Keratinocyte (primary cell): ENCODE measurements around the gene MARCHF11. TPM values are rescaled to one million over a fixed set of nuclear protein-coding genes. Genes with fewer than 3 reads are reported as not detected.

Experiments
- DNase-seq: peaks from one replicate; pipeline ENCODE4 v3.0.0-alpha.2; 2011; ENCODE audit warnings: low read depth, missing footprints, low spot score
- FAIRE-seq: peaks from 2 replicates; lab custom pipeline; 2011; peaks lifted over from hg19 to GRCh38; lab: Jason Lieb, UNC
- H2AFZ ChIP-seq: 2 replicates; pipeline ENCODE4 v1.6.0; 2012; ENCODE audit warnings: low read length, control low read depth, inconsistent platforms; ENCODE audit not compliant: control insufficient read depth
- H3K27ac ChIP-seq: 2 replicates; pipeline ENCODE4 v1.5.1; 2011; ENCODE audit warnings: low read length; ENCODE audit not compliant: control insufficient read depth, insufficient read depth
- H3K27me3 ChIP-seq: 3 replicates; pipeline ENCODE4 v1.6.0; 2011; ENCODE audit warnings: low read length; ENCODE audit not compliant: control insufficient read depth, insufficient read depth; ENCODE audit errors: extremely low read depth
- H3K36me3 ChIP-seq, 2 experiments: 2 replicates in 1 of 2; 3 replicates in 1 of 2; pipeline ENCODE4 v1.5.1; 2011; ENCODE audit warnings: low read length in 2 of 2, mild to moderate bottlenecking in 1 of 2; ENCODE audit not compliant: control insufficient read depth in 2 of 2, insufficient read depth in 2 of 2; ENCODE audit errors: extremely low read depth in 1 of 2
- H3K4me1 ChIP-seq: 3 replicates; pipeline ENCODE4 v1.5.1; 2011; ENCODE audit warnings: low read length; ENCODE audit not compliant: control insufficient read depth, insufficient read depth; ENCODE audit errors: extremely low read depth
- H3K4me2 ChIP-seq: 3 replicates; pipeline ENCODE4 v1.6.0; 2011; ENCODE audit warnings: low read depth, low read length; ENCODE audit not compliant: control insufficient read depth, insufficient read depth; ENCODE audit errors: extremely low read depth
- H3K4me3 ChIP-seq, 3 experiments: fragments of 200-600 bp in 1 of 3; sonication (generic) in 1 of 3; 2 replicates in 2 of 3; 3 replicates in 1 of 3; pipeline ENCODE4 v1.5.1; 2011 to 2016; ENCODE audit warnings: low read length in 3 of 3, mild to moderate bottlenecking in 3 of 3, control low read depth in 2 of 3, inconsistent platforms in 1 of 3, low read depth in 1 of 3, mixed read lengths in 1 of 3, mixed run types in 1 of 3, moderate library complexity in 1 of 3; ENCODE audit not compliant: control insufficient read depth in 2 of 3, insufficient read depth in 2 of 3; ENCODE audit errors: extremely low read depth in 1 of 3
- H3K79me2 ChIP-seq: 2 replicates; pipeline ENCODE4 v1.6.0; 2012; ENCODE audit warnings: low read length; ENCODE audit not compliant: control insufficient read depth, insufficient read depth
- H3K9ac ChIP-seq: 3 replicates; pipeline ENCODE4 v1.6.0; 2011; ENCODE audit warnings: low read length; ENCODE audit not compliant: control insufficient read depth, insufficient read depth; ENCODE audit errors: extremely low read depth
- H3K9me1 ChIP-seq: 3 replicates; pipeline ENCODE4 v1.6.0; 2011; ENCODE audit warnings: low read length; ENCODE audit not compliant: control insufficient read depth, insufficient read depth; ENCODE audit errors: extremely low read depth
- H3K9me3 ChIP-seq: 2 replicates; pipeline ENCODE4 v1.5.1; 2012; ENCODE audit warnings: low read depth, low read length; ENCODE audit not compliant: control insufficient read depth
- H4K20me1 ChIP-seq: 3 replicates; pipeline ENCODE4 v1.6.0; 2011; ENCODE audit warnings: low read length; ENCODE audit not compliant: control insufficient read depth, insufficient read depth; ENCODE audit errors: extremely low read depth
- CTCF ChIP-seq, 3 experiments: IDR thresholded peaks in 1 of 3; conservative IDR thresholded peaks in 1 of 3; optimal IDR thresholded peaks in 1 of 3; 2 replicates in 2 of 3; 3 replicates in 1 of 3; pipeline versions ENCODE3 to v1.5.1; 2011; ENCODE audit warnings: low read length in 3 of 3, mild to moderate bottlenecking in 3 of 3, moderate library complexity in 2 of 3, control low read depth in 1 of 3, inconsistent platforms in 1 of 3; ENCODE audit not compliant: insufficient read depth in 2 of 3; ENCODE audit errors: extremely low read depth in 1 of 3
- EZH2 ChIP-seq: IDR thresholded peaks from one replicate; pipeline ENCODE4 v1.6.1; 2012; ENCODE audit warnings: inconsistent platforms, mild to moderate bottlenecking, low read length, moderate library complexity
- dilution Hi-C: fragments of 300-500 bp; cut with MboI; formaldehyde crosslinking; loops from one replicate; pipeline ENCODE4 v1.7.0; 2020; ENCODE audit warnings: low sequenced_read_pairs; ENCODE audit not compliant: extremely low pct_ligation_motif_present
- polyA plus RNA-seq, 5 experiments: library from polyadenylated mRNA; depleted of rRNA in 3 of 5; stranded (reverse) in 3 of 5; stranded (forward) in 1 of 5; unstranded in 1 of 5; fragments of >200 nt; gene quantifications; 1 replicate in 1 of 5; 2 replicates in 3 of 5; 3 replicates in 1 of 5; pipeline versions ENCODE4 v1.2.1 to v1.2.3, GENCODE V29; 2011 to 2012; ENCODE audit warnings: missing spikeins in 2 of 5, low read depth in 1 of 5, low replicate concordance in 1 of 5

The MARCHF11 gene
- polyA plus RNA-seq, 1 donor (not counting 4 experiments of a cell fraction or from before 2014, with no cell fraction given) = 0.16 TPM

DNA sequence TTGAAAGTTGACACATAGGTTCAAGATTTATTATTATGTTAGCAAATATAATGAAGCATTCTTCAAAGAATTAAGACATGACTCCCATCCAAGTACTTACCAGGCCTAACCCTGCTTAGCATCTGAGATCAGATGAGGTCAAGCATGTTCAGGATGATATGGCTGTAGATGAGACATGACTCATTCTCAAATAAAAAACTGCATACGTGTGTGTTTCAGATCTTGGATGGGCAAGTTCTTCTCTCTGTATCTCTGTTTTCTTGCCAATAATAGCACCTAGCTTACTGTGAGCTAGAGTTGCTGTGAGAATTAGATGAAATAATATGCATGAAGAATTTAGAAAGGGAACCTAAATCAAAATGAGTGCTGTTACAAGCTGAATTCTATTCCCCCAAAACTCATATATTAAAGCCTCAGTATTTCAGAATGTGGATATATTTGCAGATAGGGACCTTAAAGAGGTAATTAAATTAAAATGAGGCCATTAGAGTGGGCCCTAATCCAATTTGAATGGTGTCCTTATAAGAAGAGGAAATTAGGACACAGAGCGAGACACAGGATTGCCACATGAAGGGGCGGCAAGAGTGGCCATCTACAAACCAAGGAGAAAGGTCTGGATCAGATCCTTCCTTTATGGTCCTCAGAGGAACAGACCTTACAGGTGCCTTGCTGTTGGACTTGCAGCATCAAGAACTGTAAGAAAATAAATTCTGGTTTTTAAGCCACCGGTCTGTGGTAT is 146.2 kb downstream of the MARCHF11 start:
- H3K4me2 ChIP-seq = no peak overlapping the region
- TF ChIP-seq CTCF (optimal IDR thresholded peaks at IDR 0.05 in 1 of 3, IDR thresholded peaks at IDR 0.05 in 1 of 3, conservative IDR thresholded peaks at IDR 0.05 in 1 of 3; ENCODE audit: extremely low read depth in 1 of 3, insufficient read depth in 2 of 3, low read length in 3 of 3) (no peak), EZH2 (no peak)
- H3K9me3 ChIP-seq = no peaks in the 10 kb centered on the region
- dilution Hi-C loops = no loop called here
- H2AFZ ChIP-seq = no peak overlapping the region
- FAIRE-seq (no peak), DNase-seq (no peak)
- H3K4me3 ChIP-seq = no peak overlapping the region
- H3K9me1 ChIP-seq = no peaks in the 10 kb centered on the region
- no peak overlapping the region for H3K27ac ChIP-seq
- no peaks in the 10 kb centered on the region for H3K4me1 ChIP-seq
- no peaks in the 10 kb centered on the region for H4K20me1 ChIP-seq
- no peaks in the 10 kb centered on the region for H3K79me2 ChIP-seq
- no peaks in the 10 kb centered on the region for H3K36me3 ChIP-seq
- H3K9ac ChIP-seq = no peak overlapping the region
- no peaks in the 10 kb centered on the region for H3K27me3 ChIP-seq

GRCh38 chr5:16028708-16029107 is 150.9 kb downstream of the MARCHF11 start:
- dilution Hi-C loops = no loop called here
- FAIRE-seq = no peak

More at GRCh38 chr5:16028708-16029107, 150.9 kb downstream of the MARCHF11 start:
- H3K36me3 ChIP-seq = no peaks in the 10 kb centered on the region
- H2AFZ ChIP-seq = no peak overlapping the region
- H3K4me3 ChIP-seq = no peak overlapping the region
- no peak overlapping the region for H3K4me2 ChIP-seq
- no peaks in the 10 kb centered on the region for H4K20me1 ChIP-seq
- no peak for DNase-seq
- no peaks in the 10 kb centered on the region for H3K79me2 ChIP-seq
- H3K4me1 ChIP-seq = no peaks in the 10 kb centered on the region
- no peak overlapping the region for H3K9ac ChIP-seq
- H3K9me1 ChIP-seq = no peaks in the 10 kb centered on the region
- no peaks in the 10 kb centered on the region for H3K9me3 ChIP-seq
- no peaks in the 10 kb centered on the region for H3K27me3 ChIP-seq
- no peak for TF ChIP-seq CTCF (optimal IDR thresholded peaks at IDR 0.05 in 1 of 3, IDR thresholded peaks at IDR 0.05 in 1 of 3, conservative IDR thresholded peaks at IDR 0.05 in 1 of 3; ENCODE audit: extremely low read depth in 1 of 3, insufficient read depth in 2 of 3, low read length in 3 of 3)
- no peak for TF ChIP-seq EZH2
- no peak overlapping the region for H3K27ac ChIP-seq
